ENCODE data around the gene GPRC5D. TPM values are rescaled to one million over a fixed set of nuclear protein-coding genes. Genes with fewer than 3 reads are reported as not detected.

GPRC5D gene
- total RNA-seq, 2 experiments from 2014 or later, result not detected

DNA sequence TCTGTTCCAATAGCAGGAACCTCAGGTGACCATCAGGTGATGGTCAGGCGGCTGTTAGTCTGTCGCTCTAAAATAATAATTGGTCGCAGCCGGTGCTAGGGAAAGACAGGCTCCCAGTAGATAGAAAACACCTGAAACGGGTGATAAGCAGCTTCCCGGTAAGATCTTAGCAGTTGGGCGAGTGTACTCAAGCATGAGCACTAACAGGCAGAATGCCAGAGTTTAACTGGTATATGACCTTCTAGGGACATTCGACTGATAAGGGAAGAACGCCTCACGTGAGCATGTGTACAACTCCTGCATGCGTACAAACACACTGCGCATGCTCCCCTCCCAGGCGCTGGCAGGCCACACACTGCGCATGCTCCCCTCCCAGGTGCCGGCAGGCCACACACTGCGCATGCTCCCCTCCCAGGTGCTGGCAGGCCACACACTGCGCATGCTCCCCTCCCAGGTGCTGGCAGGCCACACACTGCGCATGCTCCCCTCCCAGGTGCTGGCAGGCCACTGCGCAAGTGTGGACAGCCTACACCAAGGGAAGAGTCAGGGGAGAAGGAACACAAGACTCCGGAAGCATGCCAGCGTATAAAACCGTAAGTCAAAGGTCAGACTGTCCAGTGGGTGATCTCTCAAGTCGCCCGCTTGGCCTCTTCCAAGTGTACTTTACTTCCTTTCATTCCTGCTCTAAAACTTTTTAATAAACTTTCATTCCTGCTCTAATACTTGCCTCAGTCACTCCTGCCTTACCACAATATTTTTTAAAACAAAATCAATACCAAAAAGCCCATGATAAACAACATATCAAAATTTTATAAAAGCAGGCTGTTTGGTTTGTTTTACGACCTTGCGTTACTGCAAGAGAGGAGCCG is 24.5 kb downstream of the GPRC5D start:
- peak; percentile 57 for DNase-seq
- Mint-ChIP-seq H3K36me3 (ENCODE audit: low read depth) (no peaks in the 10 kb centered on the region), H3K4me1 (ENCODE audit: low read depth) (no peaks in the 10 kb centered on the region), H3K27me3 (ENCODE audit: low read depth) (no peaks in the 10 kb centered on the region), H3K4me3 (peak overlapping the region; percentile 38), H3K9me3 (no peaks in the 10 kb centered on the region), H3K27ac (no peak overlapping the region)
- intact Hi-C loops (cut with micrococcal nuclease), result no loop called here
- CTCF ChIA-PET, result interaction anchor here (0.7 kb wide), 1 partner anchor 44 kb away, joined by 3 read pairs; no protein-coding TSS in a partner anchor

DNA sequence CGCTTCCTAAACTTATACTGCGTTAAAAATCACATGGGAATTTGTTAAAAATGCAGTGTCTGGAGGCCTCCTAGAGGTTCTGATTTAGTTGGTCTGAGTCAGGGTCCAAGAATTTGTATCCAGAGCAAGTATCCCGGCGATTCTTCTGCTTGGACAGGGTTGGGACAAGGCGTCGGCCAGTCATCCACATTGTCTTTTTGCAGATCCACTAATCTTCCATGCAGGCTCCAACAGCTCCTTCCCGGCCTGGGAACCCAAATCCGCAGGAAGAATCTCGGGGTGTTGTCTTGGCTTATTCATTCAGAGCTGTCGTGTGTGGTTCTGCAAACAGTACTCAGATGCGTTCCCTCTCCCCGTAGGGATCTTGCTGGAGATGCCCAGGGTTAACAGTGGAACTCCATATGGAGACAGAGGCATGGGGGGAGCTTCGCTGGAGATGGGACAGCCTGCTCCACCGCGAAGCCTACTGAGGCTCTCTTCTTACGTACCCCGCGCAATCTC is 25.3 kb downstream of the GPRC5D start:
- Mint-ChIP-seq H3K4me1 (ENCODE audit: low read depth) (no peaks in the 10 kb centered on the region), H3K27me3 (ENCODE audit: low read depth) (no peaks in the 10 kb centered on the region), H3K27ac (no peak overlapping the region), H3K9me3 (no peaks in the 10 kb centered on the region), H3K4me3 (no peak overlapping the region), H3K36me3 (ENCODE audit: low read depth) (no peaks in the 10 kb centered on the region)
- no peak for DNase-seq
- CTCF ChIA-PET, result interaction anchor here (0.7 kb wide), 1 partner anchor 43 kb away, joined by 3 read pairs; no protein-coding TSS in a partner anchor
- intact Hi-C loops (cut with micrococcal nuclease), result no loop called here

DNA sequence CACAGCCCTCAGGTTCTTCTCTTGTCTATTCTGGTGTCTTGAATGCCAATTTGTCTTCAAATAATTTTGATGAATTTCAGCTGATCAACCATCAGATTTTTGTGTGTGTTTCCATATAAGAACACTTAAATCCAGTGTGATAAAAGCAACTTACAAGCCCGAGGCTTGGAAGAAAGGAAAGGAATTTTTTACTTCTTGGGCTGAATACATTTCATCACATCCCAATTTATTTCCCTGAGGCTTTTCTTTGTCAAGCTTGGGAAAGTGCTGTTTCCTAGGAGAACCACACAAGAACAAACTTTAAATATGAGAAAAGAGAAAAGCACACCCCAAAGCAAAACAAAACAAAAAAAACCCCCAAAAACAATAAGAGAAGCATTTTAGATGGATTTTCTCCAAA is 26.6 kb downstream of the GPRC5D start:
- Mint-ChIP-seq H3K9me3 (no peaks in the 10 kb centered on the region), H3K27me3 (ENCODE audit: low read depth) (no peaks in the 10 kb centered on the region), H3K36me3 (ENCODE audit: low read depth) (no peaks in the 10 kb centered on the region), H3K4me3 (no peak overlapping the region), H3K27ac (no peak overlapping the region), H3K4me1 (ENCODE audit: low read depth) (no peaks in the 10 kb centered on the region)
- intact Hi-C loops (cut with micrococcal nuclease), result no loop called here
- CTCF ChIA-PET, result interaction anchor here (0.7 kb wide), 1 partner anchor 9 kb away, joined by 3 read pairs; no protein-coding TSS in a partner anchor
- no peak for DNase-seq

DNA sequence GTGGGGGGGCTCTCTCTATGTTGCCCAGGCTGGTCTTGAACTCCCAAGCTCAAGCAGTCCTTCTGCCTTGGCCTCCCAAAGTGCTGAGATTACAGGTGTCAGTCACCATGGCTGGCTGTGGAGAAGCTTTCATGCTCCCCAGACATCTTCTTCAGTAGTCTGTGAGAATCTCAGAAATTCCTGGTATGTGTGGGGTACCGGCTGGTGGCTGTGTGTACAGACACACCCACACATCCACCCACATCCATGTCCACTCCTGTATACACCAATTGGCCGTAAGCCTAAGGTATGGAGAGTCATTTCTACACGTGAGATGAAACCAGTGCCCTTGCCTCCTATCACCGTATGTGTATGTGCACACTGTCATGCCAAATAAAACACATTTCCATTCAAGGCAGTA is 27.8 kb downstream of the GPRC5D start:
- no peak for DNase-seq
- CTCF ChIA-PET, result no interaction called here
- intact Hi-C loops (cut with micrococcal nuclease), result no loop called here
- Mint-ChIP-seq H3K4me3 (no peak overlapping the region), H3K27me3 (ENCODE audit: low read depth) (no peaks in the 10 kb centered on the region), H3K27ac (no peak overlapping the region), H3K4me1 (ENCODE audit: low read depth) (no peaks in the 10 kb centered on the region), H3K36me3 (ENCODE audit: low read depth) (no peaks in the 10 kb centered on the region), H3K9me3 (no peaks in the 10 kb centered on the region)

DNA sequence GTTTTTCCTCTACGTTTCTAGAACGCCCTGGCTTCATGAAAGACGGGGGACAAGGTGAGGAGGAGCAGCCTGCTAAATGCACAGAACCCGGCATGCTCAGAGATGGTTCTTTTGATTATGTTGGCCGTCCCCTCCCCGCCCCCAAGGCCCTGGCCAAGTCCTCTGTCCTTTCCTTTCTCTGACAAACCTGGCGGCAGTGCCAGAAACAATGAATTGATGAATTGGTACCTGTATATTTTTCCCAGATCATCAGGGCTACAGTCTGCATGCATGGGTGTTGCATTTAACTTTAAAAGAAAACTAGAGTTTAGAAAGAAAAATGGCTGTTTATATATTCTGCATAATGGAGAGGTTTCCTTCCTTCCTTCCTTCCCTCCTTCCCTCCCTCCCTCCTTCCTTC is 29.0 kb downstream of the GPRC5D start:
- H3K27me3 Mint-ChIP-seq (ENCODE audit: low read depth), result no peaks in the 10 kb centered on the region
- no peak for DNase-seq
- no peak overlapping the region for H3K27ac Mint-ChIP-seq
- CTCF ChIA-PET, result interaction anchor here (0.6 kb wide), 1 partner anchor 284 kb away, joined by 3 read pairs; no protein-coding TSS in a partner anchor
- no peaks in the 10 kb centered on the region for H3K4me1 Mint-ChIP-seq (ENCODE audit: low read depth)
- intact Hi-C loops (cut with micrococcal nuclease), result no loop called here
- no peaks in the 10 kb centered on the region for H3K36me3 Mint-ChIP-seq (ENCODE audit: low read depth)
- H3K4me3 Mint-ChIP-seq, result no peak overlapping the region
- H3K9me3 Mint-ChIP-seq, result no peaks in the 10 kb centered on the region

DNA sequence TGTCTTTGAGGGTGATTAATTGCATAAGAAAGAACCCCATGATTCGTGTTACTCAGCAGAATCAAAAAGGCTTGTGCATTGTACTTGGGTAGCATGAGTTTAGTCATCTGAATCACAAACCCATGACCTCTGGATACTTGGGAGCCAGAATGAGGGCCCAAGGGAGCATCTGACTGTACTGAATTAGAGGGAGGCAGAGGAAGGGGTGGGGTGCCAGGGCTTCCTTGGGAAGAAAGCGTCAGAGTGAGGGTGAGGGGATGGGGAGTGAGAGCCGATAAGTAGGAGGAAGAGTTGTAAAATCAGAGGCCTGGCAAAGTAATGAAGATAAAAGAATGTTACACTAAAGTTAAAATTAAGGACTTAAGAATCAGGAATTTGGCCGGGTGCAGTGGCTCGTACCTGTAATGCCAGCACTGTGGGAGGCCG is 29.8 kb downstream of the GPRC5D start:
- no peak overlapping the region for H3K27ac Mint-ChIP-seq
- DNase-seq, result no peak
- CTCF ChIA-PET, result interaction anchor here (0.6 kb wide), 1 partner anchor 285 kb away, joined by 3 read pairs; no protein-coding TSS in a partner anchor
- no peaks in the 10 kb centered on the region for H3K9me3 Mint-ChIP-seq
- H3K4me1 Mint-ChIP-seq (ENCODE audit: low read depth), result no peaks in the 10 kb centered on the region
- H3K4me3 Mint-ChIP-seq, result no peak overlapping the region
- intact Hi-C loops (cut with micrococcal nuclease), result no loop called here
- H3K27me3 Mint-ChIP-seq (ENCODE audit: low read depth), result no peaks in the 10 kb centered on the region
- no peaks in the 10 kb centered on the region for H3K36me3 Mint-ChIP-seq (ENCODE audit: low read depth)

DNA sequence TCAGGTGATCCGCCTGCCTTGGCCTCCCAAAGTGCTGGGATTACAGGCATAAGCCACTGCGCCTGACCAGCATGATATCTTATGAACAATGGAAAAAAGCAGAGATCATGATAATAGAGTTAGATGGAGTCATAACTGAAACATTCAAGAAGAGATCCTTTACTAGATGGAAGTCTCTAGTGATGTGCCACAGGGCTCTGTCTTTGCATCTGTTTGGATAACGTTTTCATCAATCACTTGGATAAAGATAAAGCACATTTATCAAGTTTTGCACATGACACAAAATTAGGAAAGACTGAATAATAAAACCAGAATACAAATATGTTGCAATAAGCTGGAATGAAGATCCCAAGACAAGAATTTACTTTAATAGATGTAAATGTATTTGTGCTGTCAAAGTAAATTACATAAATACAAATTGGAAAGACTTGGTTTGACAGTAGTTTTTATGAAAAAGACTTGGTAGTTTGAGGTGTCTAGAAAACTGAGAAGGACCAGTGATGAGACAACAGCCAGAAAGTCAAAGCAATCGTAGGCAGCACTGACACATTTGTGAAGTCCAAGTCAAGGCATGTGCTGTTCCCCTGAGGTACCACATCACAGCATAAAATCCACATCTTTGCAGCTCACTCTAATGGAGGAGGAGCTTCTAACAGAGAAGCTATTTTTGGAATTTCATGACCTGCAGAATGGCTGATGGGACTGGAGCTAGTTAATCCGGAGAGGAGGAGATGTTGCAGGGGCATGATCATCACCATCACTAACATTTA is 32.1 kb downstream of the GPRC5D start:
- Mint-ChIP-seq H3K4me3 (no peak overlapping the region), H3K4me1 (ENCODE audit: low read depth) (peaks cover 7% of the 10 kb centered on the region), H3K36me3 (ENCODE audit: low read depth) (no peaks in the 10 kb centered on the region), H3K27me3 (ENCODE audit: low read depth) (peaks cover 6% of the 10 kb centered on the region), H3K9me3 (no peaks in the 10 kb centered on the region), H3K27ac (no peak overlapping the region)
- CTCF ChIA-PET, result interaction anchor here (1.2 to 2.1 kb wide), 2 partner anchors 131 to 292 kb away, joined by 3 to 8 read pairs; no protein-coding TSS in a partner anchor
- intact Hi-C loops (cut with micrococcal nuclease), result no loop called here
- no peak for DNase-seq

DNA sequence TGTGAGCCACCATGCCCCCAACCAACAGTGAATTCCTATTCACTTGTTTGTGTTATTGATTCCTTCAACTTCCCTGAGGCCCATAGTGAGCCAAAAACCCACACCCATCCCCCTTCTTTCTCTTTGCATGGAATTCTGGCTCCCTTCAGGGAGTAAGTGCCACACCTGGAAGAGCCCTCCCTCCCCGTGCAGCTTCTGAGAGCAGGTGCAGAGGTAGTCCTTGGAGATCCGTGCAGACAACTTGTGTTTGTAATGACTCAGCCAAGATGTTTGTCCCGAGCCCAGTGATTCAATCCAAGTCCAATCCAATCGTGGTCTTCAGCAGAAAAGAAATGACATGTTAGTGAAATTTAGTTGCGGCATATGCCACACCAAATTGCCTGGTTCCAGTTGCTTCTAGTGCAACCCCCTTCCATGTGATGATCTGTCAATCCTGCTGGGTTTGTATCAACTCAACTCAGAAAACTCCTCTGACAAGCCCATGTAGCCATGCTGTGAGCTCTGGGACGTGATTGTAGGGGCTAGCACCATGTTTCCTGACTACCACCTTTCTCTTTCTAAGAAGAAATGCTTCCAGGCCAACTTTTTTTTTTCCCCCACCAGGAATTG is 33.1 kb downstream of the GPRC5D start:
- H3K9me3 Mint-ChIP-seq, result no peaks in the 10 kb centered on the region
- H3K27ac Mint-ChIP-seq, result no peak overlapping the region
- CTCF ChIA-PET, result interaction anchor here (0.7 to 1.1 kb wide), 3 partner anchors 11 to 336 kb away, joined by 3 to 7 read pairs (median 6); no protein-coding TSS in a partner anchor
- intact Hi-C loops (cut with micrococcal nuclease), result no loop called here
- DNase-seq, result no peak
- peaks cover 7% of the 10 kb centered on the region for H3K4me1 Mint-ChIP-seq (ENCODE audit: low read depth)
- H3K36me3 Mint-ChIP-seq (ENCODE audit: low read depth), result no peaks in the 10 kb centered on the region
- H3K4me3 Mint-ChIP-seq, result no peak overlapping the region
- H3K27me3 Mint-ChIP-seq (ENCODE audit: low read depth), result peaks cover 6% of the 10 kb centered on the region

DNA sequence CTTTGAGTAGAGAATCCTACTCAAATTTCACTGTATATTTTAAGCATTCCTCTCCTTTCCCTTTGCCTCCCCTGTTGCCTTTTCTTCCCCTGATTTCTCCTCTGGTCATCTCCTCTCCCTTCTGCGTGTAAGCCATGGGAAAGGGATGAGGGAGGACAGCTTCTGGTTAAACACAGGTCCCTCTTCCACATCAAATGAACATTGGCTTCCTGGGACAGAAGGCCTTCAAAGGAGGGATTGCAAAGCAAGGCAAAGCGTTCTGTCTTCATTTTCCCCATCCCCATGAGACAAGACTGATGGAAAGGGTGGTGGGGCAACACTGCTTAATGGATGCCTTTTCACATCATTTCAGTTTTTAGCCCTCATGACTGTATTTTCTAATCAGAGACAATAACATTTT is 34.5 kb downstream of the GPRC5D start:
- Mint-ChIP-seq H3K4me1 (ENCODE audit: low read depth) (peaks cover 7% of the 10 kb centered on the region), H3K27me3 (ENCODE audit: low read depth) (peaks cover 6% of the 10 kb centered on the region), H3K4me3 (no peak overlapping the region), H3K27ac (no peak overlapping the region), H3K9me3 (no peaks in the 10 kb centered on the region), H3K36me3 (ENCODE audit: low read depth) (no peaks in the 10 kb centered on the region)
- CTCF ChIA-PET, result interaction anchor here (1.2 to 4.5 kb wide), 7 partner anchors 10 to 317 kb away, joined by 4 to 91 read pairs (median 5); partner anchors contain the start of gene EMP1
- no peak for DNase-seq
- intact Hi-C loops (cut with micrococcal nuclease), result no loop called here

DNA sequence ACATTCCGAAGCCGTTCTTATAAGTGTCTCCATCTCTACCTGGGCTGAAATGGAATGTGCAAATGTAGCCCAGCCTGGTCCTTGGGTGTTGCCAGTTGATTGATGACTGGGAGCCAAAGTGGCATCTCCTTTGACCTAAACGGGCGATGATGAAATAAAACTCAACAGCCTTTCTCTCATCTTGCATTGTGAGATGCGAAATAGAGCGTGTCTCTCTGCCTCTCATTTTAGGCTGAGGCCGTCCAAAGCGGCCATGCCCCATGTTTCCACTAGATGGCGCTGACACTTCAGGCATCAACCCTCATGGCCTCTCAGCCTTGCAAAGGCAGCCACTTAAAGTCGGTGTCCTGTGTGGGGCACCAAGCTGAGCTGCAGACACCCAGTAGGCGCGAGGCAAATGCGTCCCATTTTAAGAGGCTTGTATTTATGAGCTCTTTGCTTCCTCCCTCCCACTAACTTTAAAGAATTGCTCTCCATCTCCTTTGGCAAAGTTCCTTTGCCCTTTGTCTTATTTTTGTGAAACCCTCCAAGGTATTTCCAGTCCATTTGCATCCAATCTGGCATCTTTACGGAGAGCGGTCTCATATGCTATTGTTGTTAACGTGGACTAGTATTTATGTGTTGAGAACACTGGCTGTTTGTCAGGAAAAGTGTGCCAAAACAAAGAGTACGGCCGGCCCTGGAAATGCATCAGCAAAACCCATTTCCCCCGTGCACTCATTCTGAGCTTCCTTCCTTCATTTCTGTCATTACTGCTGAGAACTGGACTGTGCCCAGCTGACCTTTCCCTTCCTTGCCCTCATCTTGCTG is 35.6 kb downstream of the GPRC5D start:
- DNase-seq, result peak; percentile 94
- no peaks in the 10 kb centered on the region for H3K36me3 Mint-ChIP-seq (ENCODE audit: low read depth)
- intact Hi-C loops (cut with micrococcal nuclease), result loop anchor here (1.0 kb wide), 8 partner anchors 59 to 318 kb away; partner anchors contain the start of gene HEBP1
- CTCF ChIA-PET, result interaction anchor here (0.6 to 4.5 kb wide), 35 partner anchors 8 to 788 kb away, joined by 3 to 91 read pairs (median 4); partner anchors contain the start of genes EMP1 and GPRC5A
- H3K27me3 Mint-ChIP-seq (ENCODE audit: low read depth), result peaks cover 6% of the 10 kb centered on the region
- peaks cover 7% of the 10 kb centered on the region for H3K4me1 Mint-ChIP-seq (ENCODE audit: low read depth)
- H3K4me3 Mint-ChIP-seq, result no peak overlapping the region
- no peak overlapping the region for H3K27ac Mint-ChIP-seq
- no peaks in the 10 kb centered on the region for H3K9me3 Mint-ChIP-seq

DNA sequence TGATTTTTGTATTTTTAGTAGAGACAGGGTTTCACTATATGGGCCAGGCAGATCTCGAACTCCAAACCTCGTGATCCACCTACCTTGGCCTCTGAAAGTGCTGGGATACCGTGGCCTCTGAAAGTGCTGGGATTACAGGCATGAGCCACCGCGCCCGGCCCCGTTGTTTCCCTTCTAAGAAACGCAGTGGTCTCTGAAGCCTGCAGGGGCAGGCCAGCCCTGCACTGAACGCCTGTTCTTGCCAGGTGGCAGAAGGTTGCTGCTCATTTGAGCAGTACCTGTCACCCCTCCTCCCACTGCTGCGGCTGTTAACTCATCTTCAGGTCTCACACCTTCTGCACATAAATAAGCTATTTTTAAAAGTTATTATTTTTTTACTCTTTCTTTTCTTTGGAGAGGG is 36.3 kb downstream of the GPRC5D start:
- intact Hi-C loops (cut with micrococcal nuclease), result loop anchor here (1.0 kb wide), 8 partner anchors 60 to 319 kb away; partner anchors contain the start of gene HEBP1
- DNase-seq, result no peak
- CTCF ChIA-PET, result interaction anchor here (0.7 to 4.5 kb wide), 23 partner anchors 8 to 340 kb away, joined by 3 to 91 read pairs (median 5); partner anchors contain the start of gene GPRC5A
- H3K27ac Mint-ChIP-seq, result no peak overlapping the region
- peaks cover 6% of the 10 kb centered on the region for H3K27me3 Mint-ChIP-seq (ENCODE audit: low read depth)
- H3K4me1 Mint-ChIP-seq (ENCODE audit: low read depth), result peaks cover 9% of the 10 kb centered on the region
- H3K4me3 Mint-ChIP-seq, result no peak overlapping the region
- H3K36me3 Mint-ChIP-seq (ENCODE audit: low read depth), result no peaks in the 10 kb centered on the region
- H3K9me3 Mint-ChIP-seq, result no peaks in the 10 kb centered on the region
